Measurements from ENCODE around the gene ECE1. TPM values are rescaled to one million over a fixed set of nuclear protein-coding genes. Genes with fewer than 3 reads are reported as not detected.

ECE1 gene
- total and polyA plus RNA-seq, 2 of the 8 experiments (the other 6 are each of a cell fraction or from before 2014, with no cell fraction given) = 21.4 to 36.8 TPM

DNA sequence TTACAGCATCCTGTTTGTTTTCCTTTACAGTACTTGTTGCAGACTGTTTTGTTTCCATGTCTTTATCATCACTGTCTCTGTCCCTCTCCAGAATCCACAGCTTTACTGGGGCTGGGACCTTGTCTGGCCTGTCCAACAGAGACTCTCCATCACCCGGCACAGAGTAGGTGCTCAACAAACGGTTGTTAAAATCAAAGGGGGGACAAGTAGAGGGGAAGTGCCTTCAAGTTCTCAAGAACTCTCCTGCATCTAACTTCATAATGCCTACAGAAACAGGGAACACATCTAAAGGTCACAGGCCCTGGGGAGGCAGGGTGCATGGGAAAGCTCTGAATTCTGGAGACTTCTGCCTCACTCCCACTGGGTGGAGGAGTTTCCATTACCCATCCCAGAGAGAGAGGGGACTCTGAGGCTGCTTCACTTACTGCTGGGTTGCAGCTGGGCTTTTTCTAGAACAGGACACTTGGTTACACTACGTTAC, 2.3 kb upstream of the ECE1 start (continued):
- TF ChIP-seq CHD7 (IDR thresholded peaks at IDR 0.05; ENCODE audit: insufficient replicate concordance, low read length) = no peak
